AG10803 (cell line): ENCODE measurements around the gene FGF22.

Experiments
- DNase-seq: peaks from one replicate; pipeline ENCODE4 v3.0.0; 2010; ENCODE audit warnings: low read depth
- H3K4me3 ChIP-seq: 2 replicates; pipeline ENCODE4 v1.5.1; 2011; ENCODE audit warnings: mild to moderate bottlenecking, low read length, control low read depth
- TF ChIP-seq, protein P1 (sequence below): conservative IDR thresholded peaks from 2 replicates; pipeline ENCODE4 v1.5.1; 2011; ENCODE audit warnings: mild to moderate bottlenecking, low read length, control low read depth, inconsistent platforms

The FGF22 gene

DNA sequence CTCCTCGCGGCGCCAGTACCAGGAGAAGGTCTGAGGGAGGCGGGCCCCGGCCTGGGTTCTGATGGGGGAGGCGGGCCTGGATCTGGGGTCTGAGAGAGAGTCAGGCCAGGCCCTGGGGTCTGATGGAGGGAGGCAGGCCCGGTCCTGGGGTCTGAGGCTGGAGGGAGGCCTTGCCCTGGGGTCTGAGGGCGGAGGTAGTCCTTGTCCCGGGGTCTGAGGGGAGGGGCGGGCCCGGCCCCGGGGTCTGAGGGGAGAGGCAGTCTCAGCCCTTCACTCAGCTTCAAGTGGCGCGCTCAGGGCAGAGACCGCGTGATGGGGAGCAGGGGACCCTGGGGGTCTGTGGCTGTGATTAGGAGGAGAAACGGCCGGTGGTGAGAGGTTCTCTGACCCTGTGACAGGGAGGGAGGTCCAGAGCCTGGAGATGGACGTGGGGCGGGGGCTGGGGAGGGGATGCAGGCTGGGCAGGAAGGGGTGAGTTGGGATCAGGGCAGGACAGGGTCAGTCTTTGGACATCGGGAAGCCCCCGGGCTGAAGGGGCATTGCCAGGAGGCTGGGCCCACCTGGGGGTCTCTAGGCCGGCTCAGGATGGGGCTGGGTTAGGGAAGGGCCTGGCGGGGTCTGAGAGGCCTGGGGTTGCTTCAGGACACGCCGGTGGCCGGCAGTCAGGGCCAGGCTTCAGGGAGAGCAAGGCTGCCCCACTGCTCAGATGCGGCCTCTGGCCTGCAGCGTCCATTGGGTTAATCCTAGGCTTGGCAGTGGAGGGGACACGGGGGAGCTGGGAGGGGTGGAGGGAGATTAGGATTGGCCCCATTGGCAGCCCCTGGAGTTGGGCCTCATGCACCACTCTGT, 31.3 kb upstream of the FGF22 start:
- H3K4me3 ChIP-seq = no peak overlapping the region
- TF ChIP-seq, protein P1, sequence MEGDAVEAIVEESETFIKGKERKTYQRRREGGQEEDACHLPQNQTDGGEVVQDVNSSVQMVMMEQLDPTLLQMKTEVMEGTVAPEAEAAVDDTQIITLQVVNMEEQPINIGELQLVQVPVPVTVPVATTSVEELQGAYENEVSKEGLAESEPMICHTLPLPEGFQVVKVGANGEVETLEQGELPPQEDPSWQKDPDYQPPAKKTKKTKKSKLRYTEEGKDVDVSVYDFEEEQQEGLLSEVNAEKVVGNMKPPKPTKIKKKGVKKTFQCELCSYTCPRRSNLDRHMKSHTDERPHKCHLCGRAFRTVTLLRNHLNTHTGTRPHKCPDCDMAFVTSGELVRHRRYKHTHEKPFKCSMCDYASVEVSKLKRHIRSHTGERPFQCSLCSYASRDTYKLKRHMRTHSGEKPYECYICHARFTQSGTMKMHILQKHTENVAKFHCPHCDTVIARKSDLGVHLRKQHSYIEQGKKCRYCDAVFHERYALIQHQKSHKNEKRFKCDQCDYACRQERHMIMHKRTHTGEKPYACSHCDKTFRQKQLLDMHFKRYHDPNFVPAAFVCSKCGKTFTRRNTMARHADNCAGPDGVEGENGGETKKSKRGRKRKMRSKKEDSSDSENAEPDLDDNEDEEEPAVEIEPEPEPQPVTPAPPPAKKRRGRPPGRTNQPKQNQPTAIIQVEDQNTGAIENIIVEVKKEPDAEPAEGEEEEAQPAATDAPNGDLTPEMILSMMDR = no peak
- no peak for DNase-seq

DNA sequence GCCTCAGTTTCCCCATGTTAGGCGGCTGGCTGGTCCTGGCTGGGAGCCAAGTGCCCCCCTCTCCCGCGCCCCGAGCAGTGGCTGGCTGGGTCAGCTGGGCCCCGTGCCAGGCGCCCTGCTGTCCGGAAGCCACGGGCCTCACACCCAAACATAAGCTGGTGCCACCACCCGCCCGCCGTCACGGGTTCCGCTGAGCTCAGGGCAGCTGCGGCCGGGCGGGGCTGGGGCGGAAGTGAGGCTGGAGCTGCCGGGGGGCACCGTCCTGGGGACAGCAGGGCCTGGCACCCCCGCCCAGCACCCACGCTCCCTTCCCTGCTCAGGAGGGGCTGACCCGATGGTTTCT, 30.7 kb upstream of the FGF22 start:
- H3K4me3 ChIP-seq = no peak overlapping the region
- TF ChIP-seq, protein P1 = no peak
- no peak for DNase-seq

DNA sequence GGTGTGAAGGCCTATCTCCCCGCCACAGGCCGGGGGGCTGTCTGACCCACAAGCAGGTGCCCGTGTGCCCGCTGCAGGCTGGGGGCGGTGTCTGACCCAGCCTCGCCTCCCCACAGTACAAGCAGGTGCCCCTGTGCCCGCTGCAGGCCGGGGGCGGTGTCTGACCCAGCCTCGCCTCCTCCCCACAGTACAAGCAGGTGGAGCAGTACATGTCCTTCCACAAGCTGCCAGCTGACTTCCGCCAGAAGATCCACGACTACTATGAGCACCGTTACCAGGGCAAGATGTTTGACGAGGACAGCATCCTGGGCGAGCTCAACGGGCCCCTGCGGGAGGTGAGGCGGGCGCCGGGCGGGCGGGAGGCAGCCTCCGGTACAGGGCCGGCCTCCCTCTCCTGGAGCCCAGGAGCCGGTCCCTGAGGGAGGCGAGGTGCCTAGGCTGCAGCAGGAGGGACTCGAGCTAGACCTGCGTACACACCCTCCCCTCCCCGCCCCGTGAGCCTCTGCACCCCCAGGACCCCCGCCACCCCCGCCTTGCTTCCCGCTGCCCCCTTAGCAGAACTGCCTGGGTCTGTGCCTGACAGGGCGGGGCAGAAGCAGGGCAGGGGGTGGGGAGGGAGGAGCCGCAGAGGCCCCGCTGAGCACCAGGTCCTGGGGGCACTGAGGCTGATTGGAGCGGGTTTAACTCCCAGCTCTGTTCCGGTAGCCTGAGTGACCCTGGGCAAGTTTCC, 29.4 kb upstream of the FGF22 start:
- DNase-seq = no peak
- H3K4me3 ChIP-seq = no peak overlapping the region
- TF ChIP-seq, protein P1 = no peak

DNA sequence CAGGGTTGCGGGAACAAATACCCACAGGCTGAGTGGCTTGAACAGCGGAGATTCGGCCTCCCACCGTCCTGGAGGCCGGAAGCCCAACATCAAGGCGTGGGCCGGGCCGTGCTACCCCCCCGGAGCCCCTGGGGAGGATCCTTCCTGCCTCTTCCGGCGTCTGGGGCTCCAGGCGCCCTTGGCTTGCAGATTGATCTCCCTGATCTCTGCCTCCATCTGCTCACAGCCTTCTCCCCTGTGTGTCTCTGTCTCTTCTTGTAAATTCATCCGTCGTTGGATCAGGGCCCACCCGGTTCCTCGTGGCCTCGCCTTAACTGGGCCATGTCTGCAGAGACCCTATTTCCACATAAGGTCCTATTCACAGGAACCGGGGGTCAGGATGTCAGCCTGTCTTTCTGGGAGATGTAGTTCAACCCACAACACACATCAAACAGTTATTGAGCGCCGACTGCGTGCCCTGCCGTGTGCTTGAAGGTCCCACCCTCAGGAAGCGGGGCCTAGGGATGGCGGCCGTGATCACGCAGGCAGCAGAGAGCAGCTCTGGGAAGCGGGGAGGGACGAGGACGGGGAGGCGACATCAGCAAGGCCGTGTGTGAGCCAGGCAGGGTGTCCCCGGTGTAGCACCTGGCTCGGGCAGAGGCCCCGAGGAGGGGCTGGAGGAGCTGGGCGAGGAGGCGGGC, 28.7 kb upstream of the FGF22 start:
- no peak overlapping the region for H3K4me3 ChIP-seq
- DNase-seq = peak; percentile 74

DNA sequence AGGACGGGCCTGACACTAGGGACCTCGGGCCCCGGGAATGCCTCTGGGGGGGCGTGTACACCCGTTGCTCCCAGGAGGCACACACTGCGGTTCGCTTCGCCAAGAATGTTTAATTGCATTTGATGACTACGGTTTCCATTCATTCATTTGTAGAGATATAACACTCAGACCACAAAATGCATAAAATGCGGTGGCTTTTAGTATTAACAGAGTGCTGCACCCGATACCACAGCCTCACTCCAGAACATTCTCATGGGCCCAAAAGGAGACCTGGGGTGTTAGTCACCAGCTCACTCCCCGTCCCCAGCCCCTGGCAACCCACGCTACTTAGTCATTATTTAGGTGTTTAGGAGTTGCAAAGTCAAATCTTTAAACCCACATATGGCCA, 28.2 kb upstream of the FGF22 start:
- no peak overlapping the region for H3K4me3 ChIP-seq
- TF ChIP-seq, protein P1 = no peak
- peak; percentile 97 for DNase-seq

More for the DNA sequence above, 28.7 kb upstream of the FGF22 start:
- TF ChIP-seq, protein P1 = no peak

DNA sequence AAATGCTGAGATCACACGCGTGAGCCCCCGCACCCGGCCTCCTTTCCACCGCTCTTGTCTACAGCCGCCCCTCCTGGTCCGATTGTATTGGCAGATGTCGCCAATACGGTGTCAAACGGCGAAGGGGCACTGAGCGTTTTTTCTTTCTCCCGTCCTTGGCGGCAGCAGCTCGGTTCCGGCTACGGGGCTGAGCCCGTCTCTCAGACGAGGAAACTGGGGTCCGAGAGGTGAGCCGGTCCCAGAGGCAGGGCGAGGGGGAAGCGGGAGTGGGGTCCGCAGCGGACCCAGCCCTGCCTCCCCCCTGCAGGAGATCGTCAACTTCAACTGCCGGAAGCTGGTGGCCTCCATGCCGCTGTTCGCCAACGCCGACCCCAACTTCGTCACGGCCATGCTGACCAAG, 26.7 kb upstream of the FGF22 start:
- TF ChIP-seq, protein P1 = no peak
- no peak overlapping the region for H3K4me3 ChIP-seq
- DNase-seq = no peak
